Stimulated activated CD4-positive, alpha-beta T cell treated with anti-CD3 and anti-CD28 coated beads, Interleukin-2, amount 100 ng/mL, for 24 hours (primary cell): ENCODE data around the gene MBD2.

Source experiments
- DNase-seq, 2 donors: peaks; one replicate each; pipeline ENCODE4 v3.0.0-alpha.2; 2020

Gene MBD2

DNA sequence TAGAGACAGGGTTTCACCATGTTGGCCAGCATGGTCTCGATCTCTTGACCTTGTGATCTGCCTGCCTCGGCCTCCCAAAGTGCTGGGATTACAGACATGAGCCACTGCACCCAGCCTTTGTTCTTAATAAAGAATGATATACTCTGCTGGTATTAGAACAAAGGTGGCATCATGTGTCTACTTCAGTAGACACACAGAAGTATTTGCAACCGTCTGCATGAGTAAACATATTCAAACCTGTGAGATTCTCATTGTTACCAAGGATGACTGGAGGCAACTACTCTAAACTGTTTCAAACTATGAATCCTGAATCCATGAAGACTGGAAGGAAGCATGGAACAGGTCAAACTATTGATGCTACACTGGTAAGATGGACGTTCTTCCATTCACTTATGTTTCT lies 32.1 kb downstream of the MBD2 start:
- DNase-seq, result no peak

DNA sequence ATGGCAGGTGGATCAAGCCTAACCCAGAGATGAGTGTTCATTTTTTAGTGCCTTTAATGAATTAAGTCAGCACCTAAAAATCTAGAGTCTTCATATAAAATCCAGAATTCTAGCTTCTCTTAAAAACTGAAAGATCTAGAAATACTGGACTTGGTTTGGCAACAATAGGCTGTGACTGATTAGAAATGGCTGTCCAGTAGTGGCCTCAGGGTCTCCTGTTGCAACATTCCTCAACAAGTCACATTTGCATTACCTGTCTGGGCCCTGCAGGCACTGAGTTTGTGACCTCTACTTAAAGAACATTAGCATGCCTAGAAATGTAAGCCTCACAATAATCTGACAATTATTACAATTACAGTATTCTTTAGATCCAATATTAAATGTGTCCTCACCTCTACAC lies 33.1 kb downstream of the MBD2 start:
- DNase-seq, result no peak

DNA sequence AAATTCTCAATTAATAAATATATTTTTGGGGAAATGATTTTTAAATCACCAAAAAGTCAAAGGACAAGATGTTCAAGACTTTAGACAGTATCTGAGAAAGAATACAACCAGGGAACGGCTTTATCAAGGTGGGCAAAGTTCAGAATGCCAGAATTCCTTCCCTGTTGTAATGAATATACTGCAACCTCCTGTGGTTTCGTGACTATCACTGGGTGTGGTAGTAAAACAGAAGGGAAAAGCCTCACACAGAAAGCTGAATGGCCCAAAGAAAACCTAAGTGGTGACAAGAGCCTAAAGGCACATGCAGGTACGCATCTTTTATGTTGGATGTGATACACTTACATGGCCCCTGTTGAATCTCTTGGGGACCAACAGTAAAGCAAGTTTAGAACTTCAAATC lies 37.1 kb downstream of the MBD2 start:
- DNase-seq, result no peak

DNA sequence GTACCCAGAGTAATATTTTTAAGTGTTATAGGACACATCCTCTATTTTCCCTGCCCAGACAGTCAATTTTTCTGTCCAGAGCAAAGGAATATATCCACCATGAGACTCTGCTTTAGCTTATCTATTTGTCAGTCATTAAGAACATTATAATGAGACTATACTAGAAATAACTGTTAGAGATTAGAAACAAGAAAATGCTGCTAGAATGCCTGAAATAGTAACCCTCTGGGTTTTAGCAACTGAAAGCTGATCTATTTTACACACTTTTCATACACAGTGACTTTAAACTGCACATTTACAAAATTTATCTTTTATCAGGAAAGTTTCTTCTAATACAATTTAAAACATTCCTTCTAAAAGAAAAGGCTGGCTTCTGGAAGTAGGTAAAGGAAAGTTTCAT lies 39.6 kb downstream of the MBD2 start:
- DNase-seq, result no peak

DNA sequence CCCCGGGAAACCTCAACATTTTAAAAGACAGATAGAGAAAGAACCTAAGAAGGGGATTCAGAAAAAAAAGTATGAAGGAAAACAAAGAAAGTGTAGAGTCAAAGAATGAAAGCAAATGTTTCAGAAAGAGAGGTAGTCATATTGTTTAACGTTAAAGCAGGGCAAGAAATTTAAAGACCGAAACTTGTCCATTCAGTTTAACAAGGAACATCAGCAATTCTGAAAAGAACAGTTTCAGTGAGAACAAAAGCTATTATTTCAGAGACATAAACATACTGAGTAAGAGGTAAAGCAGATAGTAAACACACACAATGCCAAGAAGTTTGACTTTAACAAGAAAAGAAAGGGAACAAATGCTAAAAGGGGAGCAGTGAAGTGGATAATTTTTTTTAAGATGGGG lies 41.1 kb downstream of the MBD2 start:
- no peak for DNase-seq

DNA sequence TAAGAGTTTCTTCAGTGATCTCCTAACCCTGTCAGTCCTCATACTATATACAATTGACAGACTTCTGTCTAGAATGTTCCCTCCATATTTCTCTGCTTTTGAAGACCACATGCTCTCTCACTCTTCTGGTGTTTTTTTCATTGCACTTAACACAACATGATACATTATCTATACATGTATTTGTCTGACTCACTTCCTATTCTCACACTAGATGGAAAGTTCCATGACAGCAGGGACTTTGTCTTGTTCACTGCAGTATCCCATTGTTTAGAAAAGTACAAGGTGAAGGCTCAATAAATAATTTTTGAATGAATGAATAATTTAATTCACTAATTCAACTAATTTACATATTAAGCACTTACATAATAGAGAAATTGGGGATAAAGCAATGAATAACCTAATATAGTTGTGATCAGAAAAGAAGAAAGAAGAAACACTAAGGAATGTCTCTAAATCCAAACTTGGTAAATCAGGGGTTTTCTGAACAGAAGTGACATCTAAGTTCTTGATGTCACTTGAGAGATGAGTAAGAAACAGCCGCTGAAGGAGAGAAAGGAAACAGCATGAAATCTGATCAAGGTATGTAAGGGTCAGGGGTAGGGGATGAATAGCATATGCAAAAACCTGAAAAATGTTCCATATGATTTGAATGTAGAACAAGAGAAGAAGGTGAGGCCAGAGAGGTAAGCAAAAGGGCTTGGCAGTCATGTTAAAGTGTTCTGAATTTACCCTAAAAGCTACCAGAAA lies 42.4 kb downstream of the MBD2 start:
- DNase-seq, result no peak

DNA sequence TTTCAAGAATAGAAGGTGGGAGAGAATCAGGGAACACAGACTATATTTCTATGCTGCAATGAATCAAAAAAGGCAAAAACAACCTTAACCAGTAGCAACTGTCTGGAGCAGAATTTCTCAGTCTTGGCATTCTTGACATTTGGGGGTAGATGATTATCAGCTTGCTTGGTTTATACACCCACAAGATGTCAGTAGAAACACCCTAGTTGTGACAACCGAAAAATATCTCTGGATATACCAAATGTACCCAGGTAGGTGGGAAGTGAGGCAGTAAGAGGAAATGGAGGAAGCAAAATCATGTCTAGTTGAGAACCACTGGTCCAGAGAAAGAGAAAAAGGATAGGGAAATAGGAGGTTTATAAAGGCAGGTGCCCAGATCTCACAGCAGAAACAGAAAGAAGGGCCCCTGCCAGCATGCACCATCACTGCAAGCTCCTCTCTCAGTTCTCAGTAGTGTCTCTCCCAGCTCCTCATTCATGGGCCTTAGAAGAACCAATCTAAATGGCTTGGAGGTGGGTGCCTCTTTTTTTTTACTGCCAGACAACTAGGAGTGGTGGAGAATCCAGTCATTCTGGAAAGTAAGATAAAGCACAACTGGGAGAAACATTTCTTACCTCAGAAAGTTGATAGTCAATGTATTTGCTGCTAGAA lies 50.4 kb downstream of the MBD2 start:
- DNase-seq, result no peak

DNA sequence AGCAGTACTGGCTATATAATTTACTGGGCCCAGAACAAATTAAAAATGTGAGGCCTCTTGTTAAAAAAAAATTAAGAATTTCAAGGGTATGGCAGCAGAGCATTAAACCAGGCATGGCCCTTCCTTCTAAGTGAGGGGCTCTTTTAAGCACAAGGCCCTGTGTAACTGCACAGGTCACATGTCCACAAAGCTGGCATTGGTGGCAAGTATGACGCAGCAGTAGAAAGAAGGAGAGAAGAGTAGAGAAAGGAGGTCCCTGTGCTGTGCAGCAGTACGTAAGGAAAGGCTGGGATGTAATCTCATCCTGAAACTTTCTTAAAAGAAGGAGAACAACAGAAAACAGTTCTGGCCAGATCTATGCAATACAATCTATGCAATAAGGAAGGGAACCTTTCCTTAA lies 51.2 kb downstream of the MBD2 start:
- no peak for DNase-seq

DNA sequence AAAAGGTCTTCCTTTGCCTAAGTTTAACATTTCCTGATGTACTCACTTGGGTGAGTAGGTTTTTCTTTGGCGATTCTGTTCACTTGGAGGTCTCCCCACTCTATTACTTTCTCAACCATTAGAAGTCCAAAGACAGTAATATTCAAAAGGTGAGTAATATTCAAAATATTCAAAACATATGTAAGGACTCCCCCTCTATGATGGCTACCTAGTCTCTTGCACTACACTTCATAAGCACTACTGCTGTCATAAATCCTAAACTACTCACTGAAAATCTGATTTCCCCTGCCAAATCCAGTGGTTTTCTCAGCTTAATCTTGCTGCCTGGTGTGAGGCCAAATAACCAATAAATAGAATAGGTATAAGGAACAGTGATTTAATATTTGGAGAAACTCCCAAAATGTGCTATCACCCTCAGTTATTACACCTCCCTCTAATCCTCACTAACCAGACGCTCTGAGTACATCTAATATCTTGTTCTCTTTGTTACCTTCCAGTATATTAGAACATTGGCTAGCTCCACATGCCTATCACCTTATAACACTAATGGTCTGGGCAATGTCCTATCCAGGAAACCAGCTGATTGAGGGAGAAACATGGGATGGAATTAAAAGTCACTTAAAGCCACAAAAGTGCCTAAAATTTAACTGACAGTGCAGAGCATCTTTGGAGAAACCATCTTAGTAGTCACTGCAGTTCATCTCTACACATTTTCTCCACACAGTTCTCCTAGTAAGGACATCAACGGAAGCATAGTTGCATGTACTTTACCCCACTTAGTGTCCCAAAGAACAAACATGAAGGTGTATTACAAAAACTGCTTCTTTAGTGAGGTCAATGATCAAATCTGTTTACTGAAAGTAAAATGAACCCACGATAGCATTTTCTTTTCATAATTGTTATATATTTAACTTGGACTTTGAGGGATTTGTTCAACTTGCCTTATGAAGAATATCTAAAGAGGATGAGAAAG lies 54.8 kb downstream of the MBD2 start:
- DNase-seq, result no peak

DNA sequence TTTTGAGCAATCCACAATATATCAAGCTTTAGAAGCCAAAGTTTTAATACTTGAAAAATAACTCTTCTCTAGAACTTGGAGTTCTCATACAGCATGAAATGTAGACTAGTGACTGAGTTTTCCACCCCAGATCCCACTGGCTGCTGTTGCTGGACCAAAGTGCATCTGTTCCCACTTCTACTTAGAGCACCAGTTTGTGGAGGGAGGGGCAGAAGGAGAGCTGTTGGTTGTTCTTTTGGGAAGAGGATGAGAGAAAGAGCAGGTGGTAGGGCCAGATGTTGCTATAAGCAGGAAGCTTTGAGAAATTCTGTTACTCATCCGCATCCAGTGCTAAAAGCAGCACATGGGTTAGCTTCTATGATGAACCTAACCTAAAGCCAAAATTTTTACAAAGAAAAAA lies 59.0 kb downstream of the MBD2 start:
- no peak for DNase-seq

DNA sequence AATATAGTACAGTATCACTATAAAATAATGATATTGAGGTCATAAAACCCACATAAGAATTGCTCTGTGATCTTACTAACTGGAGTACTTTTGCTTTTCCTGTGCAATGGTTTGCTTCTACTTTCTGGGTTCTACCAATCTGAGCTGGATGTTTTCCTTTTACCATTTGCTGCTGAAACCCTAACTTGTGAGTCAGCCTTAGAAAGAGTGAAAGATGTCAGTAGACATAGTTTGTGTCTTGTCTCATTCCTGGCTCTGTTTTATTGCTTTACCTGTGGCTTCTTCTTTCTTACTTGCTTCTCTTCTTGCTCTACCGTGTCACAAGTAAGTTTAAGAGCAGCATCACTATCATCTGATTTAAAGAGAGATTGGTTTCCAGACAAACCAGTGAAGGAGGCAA lies 61.0 kb downstream of the MBD2 start:
- DNase-seq, result no peak

DNA sequence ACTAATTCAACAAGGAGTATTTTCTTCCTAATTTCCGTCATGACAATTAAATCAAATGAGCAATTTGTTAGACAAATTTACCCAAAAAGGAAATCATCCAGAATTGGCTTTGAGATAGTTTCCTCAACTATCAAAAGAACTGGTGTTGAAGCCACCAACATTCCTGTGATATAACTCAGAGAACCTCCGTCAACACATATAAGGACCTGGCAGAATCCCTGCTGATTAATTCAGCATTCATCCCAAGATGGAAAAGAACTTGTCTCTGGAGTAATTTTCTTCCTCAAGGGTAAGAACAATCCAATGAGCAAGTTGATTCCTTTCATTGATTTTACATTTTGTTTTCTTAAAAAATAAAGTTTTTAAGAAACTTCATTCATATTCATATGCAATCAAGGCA lies 62.0 kb downstream of the MBD2 start:
- no peak for DNase-seq

DNA sequence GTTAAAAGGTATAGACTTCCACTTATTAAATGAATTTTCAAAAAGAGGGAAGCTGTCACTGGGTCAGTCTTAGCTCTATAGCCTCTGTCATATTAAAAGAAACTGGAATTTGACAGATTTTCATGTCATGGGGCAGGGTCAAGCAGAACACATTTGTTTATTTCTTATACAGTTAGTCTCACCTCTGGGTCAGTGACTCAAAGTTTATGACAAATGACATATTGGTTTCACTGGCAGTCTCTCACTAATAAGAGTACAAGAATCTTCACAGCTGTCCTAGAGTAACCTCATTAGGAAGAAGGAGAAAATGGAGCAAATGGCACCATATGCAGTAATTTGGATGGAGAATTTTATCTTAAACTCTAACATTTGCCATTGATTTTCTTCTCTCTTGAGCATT lies 63.2 kb downstream of the MBD2 start:
- no peak for DNase-seq

DNA sequence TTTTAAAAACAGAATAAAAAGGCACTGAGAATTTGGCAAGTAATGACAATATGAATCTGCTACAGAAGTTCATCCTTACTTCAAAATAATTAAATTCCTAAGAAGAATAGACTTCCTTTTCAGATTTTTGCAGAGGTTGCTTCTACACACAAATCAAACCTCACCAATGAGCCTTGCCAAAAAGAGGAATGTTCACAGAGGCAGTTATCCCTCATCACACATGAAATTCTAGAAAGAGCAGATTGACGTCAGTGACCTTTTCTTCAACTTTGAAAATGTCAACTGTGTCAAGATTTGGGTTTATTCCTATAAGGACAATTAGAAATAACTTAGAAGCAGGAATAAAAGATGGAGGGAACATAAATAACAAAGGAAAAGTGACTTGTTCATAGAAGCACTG lies 64.6 kb downstream of the MBD2 start:
- DNase-seq, result no peak

DNA sequence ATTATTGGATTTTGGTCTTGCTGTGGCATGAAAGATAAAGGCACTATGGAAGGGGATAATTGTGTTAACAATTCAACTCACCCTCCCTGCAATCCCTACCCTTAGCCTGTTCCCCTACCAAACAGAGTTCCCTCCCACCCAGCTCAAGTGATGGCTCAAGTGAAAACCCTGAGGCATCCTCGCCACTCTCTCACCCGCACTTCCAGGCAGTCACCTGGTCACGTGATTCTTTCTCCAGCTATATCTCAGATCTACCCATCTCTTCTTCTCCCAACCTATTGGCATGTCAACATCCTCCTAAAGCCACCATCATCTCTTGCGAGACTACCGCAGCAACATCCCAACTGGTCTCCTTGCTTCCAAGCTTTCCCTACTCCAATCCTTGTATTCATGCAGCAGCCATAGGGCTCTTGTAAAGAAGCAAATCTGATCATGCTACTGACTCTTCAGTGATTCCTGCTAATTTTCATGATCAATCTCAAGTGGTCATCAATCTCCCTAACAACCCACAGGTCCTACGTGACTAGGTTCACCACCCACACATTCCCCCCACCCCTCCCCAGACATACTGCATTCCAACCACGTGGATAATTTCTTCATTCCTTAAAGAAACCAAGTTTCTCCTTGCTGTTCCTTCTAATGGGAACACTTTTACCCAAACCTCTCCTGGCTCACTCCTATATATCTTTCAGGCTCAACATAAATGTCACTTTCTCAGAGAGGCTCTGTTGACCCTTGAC lies 66.7 kb downstream of the MBD2 start:
- DNase-seq, result no peak

DNA sequence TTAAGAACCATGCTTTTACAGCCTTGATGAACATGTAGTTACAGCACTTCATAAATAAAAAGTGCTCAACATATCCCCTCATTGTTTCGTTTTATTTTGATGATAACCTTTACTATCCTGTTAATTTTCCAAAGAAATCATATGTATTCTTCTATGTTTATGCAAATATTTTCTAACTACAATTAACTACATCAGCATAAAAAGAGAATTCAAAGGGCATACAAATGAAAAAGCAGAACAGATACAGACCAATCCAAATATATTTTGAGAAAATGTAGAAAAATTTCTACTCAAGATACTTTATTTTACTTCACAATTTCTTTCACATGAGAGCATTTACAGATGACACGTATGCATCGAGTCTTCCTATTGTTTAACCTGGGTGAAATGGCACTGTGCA lies 69.1 kb downstream of the MBD2 start:
- DNase-seq, result no peak

DNA sequence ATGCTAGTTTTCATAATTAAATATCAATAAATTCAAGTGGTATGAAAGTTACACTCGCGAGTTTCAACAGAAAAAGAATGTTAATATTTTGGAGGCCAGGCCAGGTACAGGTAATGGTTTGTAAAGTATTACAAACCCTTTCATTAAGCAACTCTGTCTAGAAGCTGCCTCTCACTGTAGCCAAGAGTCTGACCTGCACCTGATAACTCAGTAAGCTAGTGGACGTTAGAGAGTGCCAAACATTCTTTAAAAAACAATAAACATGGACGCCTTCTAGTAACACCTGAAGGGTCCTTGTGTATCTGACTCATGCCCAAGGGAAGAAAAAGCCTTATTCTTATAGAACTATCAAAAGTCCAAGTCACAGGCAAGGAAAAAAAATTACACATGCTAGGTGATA lies 70.2 kb downstream of the MBD2 start:
- no peak for DNase-seq

DNA sequence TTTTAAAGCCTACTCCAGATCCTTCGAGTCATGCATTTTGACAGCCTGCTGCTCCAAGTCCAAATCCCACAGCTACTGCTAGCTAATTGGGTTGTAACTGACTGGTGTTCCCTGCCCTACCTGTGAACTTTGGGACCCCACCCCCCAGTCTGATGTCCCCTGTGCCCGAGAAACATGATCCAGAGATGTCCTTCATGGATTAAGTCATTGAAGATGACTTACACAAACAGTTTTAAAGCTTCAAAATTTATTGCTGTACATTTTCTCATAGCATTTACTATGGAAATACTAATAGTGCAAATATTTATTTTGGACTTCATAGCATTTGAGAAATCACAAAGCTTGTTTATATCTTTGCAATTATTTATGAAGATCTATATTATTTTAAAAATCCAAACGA lies 73.1 kb downstream of the MBD2 start:
- DNase-seq, result no peak

DNA sequence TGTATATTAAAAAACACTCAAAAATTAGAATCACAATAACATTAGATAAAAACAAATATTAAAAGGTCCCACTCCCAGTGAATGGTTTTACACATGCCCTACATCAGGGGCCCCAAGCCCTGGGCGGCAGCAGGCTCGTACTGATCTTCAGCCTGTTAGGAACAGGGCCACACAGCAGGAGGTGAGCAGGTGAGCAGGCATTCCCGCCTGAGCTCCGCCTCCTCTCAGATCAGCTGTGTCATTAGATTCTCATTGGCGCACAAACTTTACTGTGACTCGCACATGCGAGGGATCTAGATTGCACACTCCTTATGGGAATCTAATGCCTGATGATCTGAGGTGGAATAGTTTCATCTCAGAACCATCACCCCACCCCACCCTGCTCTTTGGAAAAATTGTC lies 74.2 kb downstream of the MBD2 start:
- no peak for DNase-seq

DNA sequence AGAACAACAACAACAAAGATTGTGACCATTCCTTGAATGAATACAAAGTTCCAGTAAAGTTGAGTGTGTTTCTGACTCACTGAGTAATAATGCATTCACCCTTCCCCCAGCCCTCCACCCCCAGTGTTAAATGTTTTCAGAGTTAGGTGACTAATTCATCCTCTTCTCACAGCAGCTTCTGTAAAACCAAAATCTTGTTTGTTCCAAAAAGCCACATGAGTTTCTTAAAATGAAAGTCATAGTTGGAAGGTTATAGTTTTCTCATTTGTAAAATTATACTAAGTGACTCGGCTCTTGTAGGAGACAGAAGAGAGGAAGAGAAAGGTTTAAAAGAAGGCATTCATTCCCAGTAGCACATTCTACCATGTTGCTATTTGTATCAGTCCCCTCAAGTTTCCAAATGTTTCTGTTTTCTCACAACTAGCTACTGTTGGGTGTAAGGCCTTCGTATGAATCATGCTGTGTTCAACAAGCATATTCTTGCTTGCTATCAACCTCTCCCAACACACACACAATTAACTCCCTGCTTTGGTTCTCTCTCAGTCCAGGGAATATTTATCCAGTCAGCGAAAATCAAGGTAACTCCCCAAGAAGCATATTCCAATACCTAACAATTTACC lies 75.3 kb downstream of the MBD2 start:
- DNase-seq, result peak; percentile 62 to 72

DNA sequence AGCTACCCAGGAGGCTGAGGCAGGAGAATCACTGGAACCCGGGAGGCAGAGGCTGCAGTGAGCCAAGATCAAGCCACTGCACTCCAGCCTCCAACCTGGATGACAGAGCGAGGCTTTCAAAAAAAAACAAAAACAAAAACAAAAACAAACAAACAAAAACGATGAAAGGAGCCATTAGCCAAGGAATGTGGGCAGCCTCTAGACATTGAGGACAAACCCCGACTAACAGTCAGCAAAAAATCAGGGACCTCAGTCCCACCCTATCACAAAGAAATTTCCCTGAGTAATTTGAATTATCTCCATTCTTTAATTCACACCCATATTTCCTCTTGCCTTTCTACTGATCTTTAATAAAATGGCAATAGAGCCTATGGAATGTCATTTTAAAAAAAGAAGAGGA lies 75.8 kb downstream of the MBD2 start:
- DNase-seq, result no peak

DNA sequence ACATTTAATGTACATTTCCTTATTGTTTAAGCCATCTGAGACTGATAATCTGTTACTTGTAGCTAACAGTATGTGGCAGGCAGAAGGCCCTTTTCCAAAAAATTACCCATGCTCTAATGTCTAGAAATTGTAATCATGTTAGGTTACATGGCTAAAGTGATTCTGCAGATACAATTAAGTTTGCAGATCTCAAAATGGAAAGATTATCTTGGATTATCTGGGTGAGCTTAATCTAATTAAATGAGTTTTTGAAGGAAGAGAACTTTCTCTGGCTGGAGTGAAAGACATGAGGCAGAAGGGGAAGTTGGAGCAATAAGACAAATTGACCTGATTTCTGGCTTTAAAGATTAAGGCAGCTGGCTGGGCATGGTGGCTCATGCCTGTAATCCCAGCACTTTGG lies 76.3 kb downstream of the MBD2 start:
- DNase-seq, result no peak

DNA sequence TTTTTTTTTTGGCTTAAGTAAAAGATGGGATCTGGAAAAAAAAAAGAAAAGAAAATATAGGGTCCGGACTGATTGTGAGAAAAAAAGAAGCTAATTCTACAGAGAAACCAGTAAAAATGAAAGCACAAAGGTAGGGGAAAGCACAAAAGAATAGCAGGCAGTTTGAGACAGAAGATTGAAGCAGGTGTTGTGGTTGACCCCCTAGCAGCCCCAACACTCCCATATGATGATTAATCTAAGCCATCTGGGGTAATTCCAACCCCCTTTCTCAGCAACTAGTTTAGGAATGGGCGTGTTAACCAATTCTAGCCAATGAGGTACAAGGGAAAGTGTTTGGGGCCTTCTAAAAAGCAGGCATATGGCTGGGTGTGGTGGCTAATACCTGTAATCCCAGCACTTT lies 77.0 kb downstream of the MBD2 start:
- DNase-seq, result peak; percentile 15 to 32
